BE2C (cell line): ENCODE data around the gene BMPR1B.
"Not testable (repeated sequence)": the region's sequence is repeated elsewhere in the genome, so short reads cannot be mapped to it uniquely, and the experiment has no call there.

Source experiments
- DNase-seq: peaks from one replicate; pipeline ENCODE4 v3.0.0-alpha.2; 2020
- H3K27me3 ChIP-seq: fragments of 250-450 bp; sonication (Bioruptor Pico); 2 replicates; pipeline ENCODE4 v1.5.1; 2020; ENCODE audit warnings: mild to moderate bottlenecking
- H3K36me3 ChIP-seq: fragments of 250-450 bp; sonication (Bioruptor Pico); 2 replicates; pipeline ENCODE4 v1.5.1; 2020; ENCODE audit warnings: mild to moderate bottlenecking
- H3K4me1 ChIP-seq: fragments of 250-450 bp; sonication (Bioruptor Pico); 2 replicates; pipeline ENCODE4 v1.5.1; 2020
- H3K4me3 ChIP-seq: 2 replicates; pipeline ENCODE4 v1.5.1; 2011; ENCODE audit warnings: low read depth, low read length
- H3K9me3 ChIP-seq: fragments of 250-450 bp; sonication (Bioruptor Pico); 2 replicates; pipeline ENCODE4 v1.5.1; 2020
- TF ChIP-seq, protein P1 (sequence below): IDR thresholded peaks from 2 replicates; pipeline ENCODE4 v1.5.1; 2012; ENCODE audit warnings: mild to moderate bottlenecking, low read depth, low read length

Gene BMPR1B

DNA sequence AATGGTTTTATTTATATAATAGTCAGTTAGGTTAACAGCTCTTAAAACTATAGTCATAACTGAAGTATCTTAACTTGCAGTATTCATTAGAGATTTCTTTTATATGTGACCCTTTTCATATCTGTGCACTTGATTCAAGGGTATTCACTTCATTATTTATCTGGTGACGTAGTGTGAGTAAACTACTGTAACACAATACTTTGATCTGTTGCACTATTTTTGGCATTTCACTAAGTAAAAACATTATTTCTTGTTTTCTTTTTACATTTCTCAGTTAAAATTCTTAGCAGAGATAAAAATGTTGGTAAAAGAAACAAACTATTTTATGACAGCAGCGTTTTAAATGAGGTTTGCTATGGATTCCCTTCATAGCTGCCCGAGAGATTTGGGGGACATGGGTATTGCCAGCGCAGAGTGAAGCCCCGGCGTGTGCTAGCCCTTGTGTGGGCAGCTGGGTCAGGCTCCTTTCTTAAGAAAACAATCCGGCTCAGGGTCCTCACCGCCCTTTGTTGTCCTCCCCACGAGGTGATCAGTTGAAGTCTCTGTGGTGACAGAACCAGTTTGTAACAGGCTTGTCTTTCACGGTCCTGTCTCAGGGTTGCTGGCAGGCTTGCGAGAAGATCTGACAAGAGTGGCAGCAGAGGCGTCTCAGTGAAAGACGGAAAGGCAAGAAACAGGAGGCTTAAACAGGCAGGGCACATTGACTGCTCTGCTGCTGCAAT, 293.4 kb downstream of the BMPR1B start:
- H3K4me1 ChIP-seq, result no peaks in the 10 kb centered on the region; the same call in 1 of the 2 replicates
- DNase-seq, result peak; percentile 46
- H3K27me3 ChIP-seq, result no peaks in the 10 kb centered on the region
- H3K36me3 ChIP-seq, result no peaks in the 10 kb centered on the region
- peak overlapping the region; percentile 41 for H3K4me3 ChIP-seq
- H3K9me3 ChIP-seq, result no peaks in the 10 kb centered on the region
- TF ChIP-seq, protein P1, sequence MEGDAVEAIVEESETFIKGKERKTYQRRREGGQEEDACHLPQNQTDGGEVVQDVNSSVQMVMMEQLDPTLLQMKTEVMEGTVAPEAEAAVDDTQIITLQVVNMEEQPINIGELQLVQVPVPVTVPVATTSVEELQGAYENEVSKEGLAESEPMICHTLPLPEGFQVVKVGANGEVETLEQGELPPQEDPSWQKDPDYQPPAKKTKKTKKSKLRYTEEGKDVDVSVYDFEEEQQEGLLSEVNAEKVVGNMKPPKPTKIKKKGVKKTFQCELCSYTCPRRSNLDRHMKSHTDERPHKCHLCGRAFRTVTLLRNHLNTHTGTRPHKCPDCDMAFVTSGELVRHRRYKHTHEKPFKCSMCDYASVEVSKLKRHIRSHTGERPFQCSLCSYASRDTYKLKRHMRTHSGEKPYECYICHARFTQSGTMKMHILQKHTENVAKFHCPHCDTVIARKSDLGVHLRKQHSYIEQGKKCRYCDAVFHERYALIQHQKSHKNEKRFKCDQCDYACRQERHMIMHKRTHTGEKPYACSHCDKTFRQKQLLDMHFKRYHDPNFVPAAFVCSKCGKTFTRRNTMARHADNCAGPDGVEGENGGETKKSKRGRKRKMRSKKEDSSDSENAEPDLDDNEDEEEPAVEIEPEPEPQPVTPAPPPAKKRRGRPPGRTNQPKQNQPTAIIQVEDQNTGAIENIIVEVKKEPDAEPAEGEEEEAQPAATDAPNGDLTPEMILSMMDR, result no peak

DNA sequence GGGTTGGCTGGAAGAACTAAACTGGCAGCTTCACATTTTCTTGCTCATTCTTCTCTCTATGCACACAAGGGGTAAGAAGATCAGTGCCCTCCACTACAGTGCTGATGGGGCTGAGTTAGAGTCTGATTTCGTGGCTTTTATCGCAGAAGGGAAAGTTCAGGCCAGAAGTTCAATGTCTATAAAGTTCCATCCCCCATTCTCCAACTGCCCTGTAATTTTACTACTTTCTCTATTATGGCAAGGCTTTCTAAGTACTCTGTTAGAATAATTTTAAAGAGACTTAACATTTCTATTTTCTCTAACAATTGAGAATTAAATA, 293.9 kb downstream of the BMPR1B start:
- Histone ChIP-seq H3K9me3 (no peaks in the 10 kb centered on the region), H3K36me3 (no peaks in the 10 kb centered on the region), H3K4me1 (no peaks in the 10 kb centered on the region; the same call in 1 of the 2 replicates), H3K27me3 (no peaks in the 10 kb centered on the region), H3K4me3 (peak overlapping the region; percentile 41)
- TF ChIP-seq, protein P1, result no peak
- no peak for DNase-seq

DNA sequence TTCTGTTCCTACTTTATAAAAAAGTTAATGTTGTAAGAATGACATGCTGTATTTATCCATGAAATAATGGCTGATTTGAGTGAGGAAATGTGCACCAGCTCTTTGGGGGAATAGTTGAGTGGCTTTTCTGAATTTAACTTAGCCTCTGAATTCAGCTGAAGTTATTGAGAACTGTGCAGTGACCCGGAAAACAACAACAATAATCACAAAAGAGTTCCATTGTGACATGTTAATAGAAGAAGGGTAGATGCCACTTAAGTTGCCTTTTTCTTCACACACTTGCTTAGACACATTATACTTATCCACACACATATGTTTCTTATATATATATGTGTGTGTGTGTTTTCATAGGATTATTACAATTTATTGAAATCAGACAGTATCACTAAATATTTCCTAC, 301.2 kb downstream of the BMPR1B start:
- Histone ChIP-seq H3K36me3 (no peaks in the 10 kb centered on the region), H3K9me3 (no peaks in the 10 kb centered on the region), H3K4me3 (no peak overlapping the region), H3K27me3 (no peaks in the 10 kb centered on the region), H3K4me1 (peaks cover 9% of the 10 kb centered on the region)
- TF ChIP-seq, protein P1, result no peak
- no peak for DNase-seq

DNA sequence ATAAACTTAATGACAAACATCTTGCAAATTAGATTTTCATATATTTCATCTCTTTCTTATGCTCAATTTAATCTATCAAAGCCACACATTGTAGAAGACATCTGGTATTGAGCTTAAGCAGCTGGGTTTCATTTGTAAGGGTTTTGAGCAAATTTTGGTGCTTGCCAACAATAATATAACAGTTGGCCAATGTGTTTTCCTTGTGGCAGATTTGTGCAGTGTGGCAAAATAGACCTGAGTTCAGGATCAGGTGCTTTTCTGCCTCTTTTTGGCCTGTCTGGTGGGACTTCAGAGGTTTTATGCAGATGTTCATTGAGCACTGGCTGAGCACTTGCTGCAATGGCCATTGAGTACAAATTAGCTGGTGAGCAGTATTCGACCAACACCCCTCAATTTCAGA, 301.9 kb downstream of the BMPR1B start:
- no peak for DNase-seq
- no peaks in the 10 kb centered on the region for H3K9me3 ChIP-seq
- no peaks in the 10 kb centered on the region for H3K36me3 ChIP-seq
- H3K4me1 ChIP-seq, result peaks cover 9% of the 10 kb centered on the region
- TF ChIP-seq, protein P1, result no peak
- no peaks in the 10 kb centered on the region for H3K27me3 ChIP-seq
- H3K4me3 ChIP-seq, result no peak overlapping the region

DNA sequence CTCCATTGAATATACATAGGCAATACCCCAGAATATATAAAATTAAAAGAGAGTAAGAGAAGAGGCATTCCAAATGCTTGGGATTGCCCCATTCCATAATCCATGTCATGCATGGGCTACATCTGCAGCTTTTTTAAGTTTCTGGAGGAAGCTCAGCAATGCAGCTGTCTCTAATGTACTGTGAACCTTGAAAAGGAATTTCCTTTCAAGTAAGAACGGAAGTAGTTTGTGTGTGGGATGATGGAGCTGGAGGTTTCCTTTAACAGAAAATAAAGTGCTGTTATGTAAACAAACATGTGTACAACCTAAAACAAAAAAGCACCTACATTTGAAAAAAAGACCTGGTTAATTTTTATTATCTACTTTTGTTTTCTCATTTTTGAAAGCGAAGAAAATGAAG, 303.5 kb downstream of the BMPR1B start:
- no peaks in the 10 kb centered on the region for H3K36me3 ChIP-seq
- peaks cover 9% of the 10 kb centered on the region for H3K4me1 ChIP-seq
- H3K4me3 ChIP-seq, result no peak overlapping the region
- DNase-seq, result no peak
- TF ChIP-seq, protein P1, result no peak
- H3K9me3 ChIP-seq, result no peaks in the 10 kb centered on the region
- no peaks in the 10 kb centered on the region for H3K27me3 ChIP-seq

DNA sequence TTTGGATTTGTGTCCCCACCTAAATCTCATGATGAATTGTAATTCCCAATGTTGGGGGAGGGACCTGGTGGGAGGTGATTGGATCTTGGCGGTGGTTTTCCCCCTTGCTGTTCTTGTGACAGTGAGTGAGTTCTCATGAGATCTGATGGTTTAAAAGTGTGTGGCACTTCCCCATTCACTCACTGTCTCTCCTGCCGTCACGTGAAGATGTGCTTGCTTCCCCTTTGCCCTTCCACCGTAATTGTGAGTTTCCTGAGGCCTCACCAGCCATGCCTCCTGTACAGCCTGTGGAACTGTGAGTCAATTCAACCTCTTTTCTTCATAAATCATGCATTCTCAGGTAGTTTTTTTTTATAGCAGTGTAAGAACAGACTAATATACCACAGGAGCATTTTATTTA, 304.0 kb downstream of the BMPR1B start:
- not testable (repeated sequence) for H3K4me3 ChIP-seq, H3K36me3 ChIP-seq, H3K9me3 ChIP-seq, H3K4me1 ChIP-seq, H3K27me3 ChIP-seq, DNase-seq
